Spleen (tissue), 7 donors: Measurements from ENCODE around the gene KRTAP4-7.
"Not testable (repeated sequence)": the region's sequence is repeated elsewhere in the genome, so short reads cannot be mapped to it uniquely, and the experiment has no call there.

Source experiments
- POLR2A ChIP-seq, 3 donors: fragments of 450-650 bp; IDR thresholded peaks; one replicate each; pipeline ENCODE4 v1.5.1; 2017; ENCODE audit warnings: antibody characterized with exemption in 3 of 3, mild to moderate bottlenecking in 1 of 3
- POLR2AphosphoS5 ChIP-seq, 3 donors: sonication (generic); formaldehyde crosslinking; IDR thresholded peaks; one replicate each; pipeline ENCODE4 v1.5.1; 2017; ENCODE audit warnings: antibody characterized with exemption in 3 of 3
- TF ChIP-seq, protein P1 (sequence below), 11 experiments: fragments of 200-600 bp in 7 of 11; fragments of 450-650 bp in 4 of 11; sonication (generic) in 4 of 11; IDR thresholded peaks in 8 of 11; conservative IDR thresholded peaks in 3 of 11; 1 replicate in 7 of 11; 2 replicates in 4 of 11; pipeline versions ENCODE4 v1.4.0 to v1.8.0; 2016 to 2021; ENCODE audit warnings: antibody characterized with exemption in 11 of 11, inconsistent platforms in 4 of 11, mild to moderate bottlenecking in 1 of 11
- donor health status: DM: no; HTN: no; CAD: no; lungs with moderate emphysema.
- donor health status: DM: no; HTN: no; CAD: no.
- donor health status: DM: no; HTN: no; CAD: no.

DNA sequence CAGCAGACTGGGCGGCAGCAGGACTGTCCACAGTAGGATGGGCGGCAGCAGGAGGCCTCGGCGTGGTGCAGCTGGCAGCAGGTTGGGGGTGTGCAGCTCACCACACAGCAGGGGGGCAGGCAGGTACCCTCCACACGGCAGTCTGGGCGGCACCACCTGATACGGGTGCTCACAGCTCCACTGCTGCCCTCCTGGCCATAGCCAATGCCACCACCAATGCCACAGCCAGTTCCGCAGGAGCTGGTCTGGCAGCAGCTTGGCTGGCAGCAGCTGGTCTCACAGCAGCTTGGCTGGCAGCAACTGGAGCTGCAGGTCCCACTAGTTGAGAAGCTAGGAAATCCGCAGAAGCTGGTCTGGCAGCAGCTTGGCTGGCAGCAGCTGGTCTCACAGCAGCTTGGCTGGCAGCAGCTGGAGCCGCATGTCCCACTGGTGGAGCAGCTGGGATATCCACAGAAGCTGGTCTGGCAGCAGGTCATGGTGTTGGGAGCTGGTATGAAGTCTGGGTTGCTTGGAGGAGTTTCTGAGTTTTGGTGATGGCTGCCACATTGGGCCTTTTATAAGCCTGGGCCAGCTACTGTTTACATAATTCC is 49.5 kb upstream of the KRTAP4-7 start, which contains the start of gene KRTAP1-3:
- not testable (repeated sequence) for TF ChIP-seq POLR2A, POLR2AphosphoS5 (IDR thresholded peaks at IDR 0.05)
- TF ChIP-seq, protein P1, sequence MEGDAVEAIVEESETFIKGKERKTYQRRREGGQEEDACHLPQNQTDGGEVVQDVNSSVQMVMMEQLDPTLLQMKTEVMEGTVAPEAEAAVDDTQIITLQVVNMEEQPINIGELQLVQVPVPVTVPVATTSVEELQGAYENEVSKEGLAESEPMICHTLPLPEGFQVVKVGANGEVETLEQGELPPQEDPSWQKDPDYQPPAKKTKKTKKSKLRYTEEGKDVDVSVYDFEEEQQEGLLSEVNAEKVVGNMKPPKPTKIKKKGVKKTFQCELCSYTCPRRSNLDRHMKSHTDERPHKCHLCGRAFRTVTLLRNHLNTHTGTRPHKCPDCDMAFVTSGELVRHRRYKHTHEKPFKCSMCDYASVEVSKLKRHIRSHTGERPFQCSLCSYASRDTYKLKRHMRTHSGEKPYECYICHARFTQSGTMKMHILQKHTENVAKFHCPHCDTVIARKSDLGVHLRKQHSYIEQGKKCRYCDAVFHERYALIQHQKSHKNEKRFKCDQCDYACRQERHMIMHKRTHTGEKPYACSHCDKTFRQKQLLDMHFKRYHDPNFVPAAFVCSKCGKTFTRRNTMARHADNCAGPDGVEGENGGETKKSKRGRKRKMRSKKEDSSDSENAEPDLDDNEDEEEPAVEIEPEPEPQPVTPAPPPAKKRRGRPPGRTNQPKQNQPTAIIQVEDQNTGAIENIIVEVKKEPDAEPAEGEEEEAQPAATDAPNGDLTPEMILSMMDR (IDR thresholded peaks at IDR 0.05 in 8 of 11, conservative IDR thresholded peaks at IDR 0.05 in 3 of 11), result not testable (repeated sequence)
